GM23248 (cell line): ENCODE results near the gene FAM171A1.

Experiments used
- EZH2 ChIP-seq: fragments of 200-600 bp; sonication (generic); IDR thresholded peaks from 2 replicates; pipeline ENCODE4 v1.6.1; 2018; ENCODE audit warnings: antibody characterized with exemption, mild to moderate bottlenecking; ENCODE audit not compliant: insufficient read depth, poor library complexity, severe bottlenecking
- EZH2phosphoT487 ChIP-seq: fragments of 200-600 bp; sonication (generic); IDR thresholded peaks from 2 replicates; pipeline ENCODE4 v1.6.1; 2018; ENCODE audit warnings: antibody characterized with exemption, moderate library complexity, mild to moderate bottlenecking, low read depth; ENCODE audit not compliant: insufficient read depth

- no peak for TF ChIP-seq EZH2
- no peak for TF ChIP-seq EZH2phosphoT487
Measured at GRCh38 chr10:15316871-15317464, 54.1 kb downstream of the FAM171A1 start.
